NCI-H1436 treated with DMSO at 0.1 percent for 48 hours (cell line): ENCODE data around the gene HPCAL1.
"Not testable (repeated sequence)": the region's sequence is repeated elsewhere in the genome, so short reads cannot be mapped to it uniquely, and the experiment has no call there.

ENCODE experiments used
- DNase-seq: peaks from one replicate; lab custom pipeline; 2025; lab: John Stamatoyannopoulos, UW

HPCAL1 gene

GRCh38 chr2:10442469-10443126, 139.9 kb downstream of the HPCAL1 start:
- DNase-seq = not testable (repeated sequence)

- DNase-seq = no peak
Observed at GRCh38 chr2:10444463-10444862, 141.8 kb downstream of the HPCAL1 start.

- no peak for DNase-seq
Observed at GRCh38 chr2:10446631-10447030, 143.9 kb downstream of the HPCAL1 start.

DNA sequence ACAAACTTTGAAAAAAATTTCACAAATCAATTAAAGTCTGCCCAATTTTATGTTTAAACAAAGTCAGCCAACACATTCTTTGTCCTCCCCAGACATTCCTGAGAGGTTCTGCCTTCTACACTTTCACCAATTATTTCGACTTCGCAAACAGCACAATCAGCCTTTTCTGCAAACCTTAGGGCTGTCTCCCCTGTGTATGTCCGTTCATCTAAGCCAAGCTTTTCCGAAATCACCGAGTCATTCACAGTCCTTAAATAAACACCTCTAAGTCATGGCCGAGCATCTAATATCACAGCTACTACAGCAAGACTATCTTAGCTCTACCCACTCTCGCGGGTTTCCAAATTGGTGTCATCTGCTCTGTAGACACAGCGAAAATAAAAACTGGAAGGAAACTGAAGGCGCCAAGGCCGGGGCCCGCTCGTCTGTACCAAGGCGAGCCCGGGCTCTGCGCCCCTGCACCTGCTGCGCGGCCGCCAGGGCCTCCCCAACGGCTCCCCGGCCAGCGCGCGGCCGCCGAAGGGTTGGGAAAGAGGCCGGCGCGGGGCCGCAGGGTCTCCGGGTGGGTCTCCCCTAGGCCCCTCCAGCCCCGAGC, 144.7 kb downstream of the HPCAL1 start:
- no peak for DNase-seq

- DNase-seq = peak; percentile 69
Observed at GRCh38 chr2:10447895-10448575, 145.3 kb downstream of the HPCAL1 start, which contains the start of gene ODC1. TSS of gene ODC1 (minus strand) at chr2:10448327. CDS start at chr2:10445032, 3,295 bp downstream.

GRCh38 chr2:10448576-10449485, 146.1 kb downstream of the HPCAL1 start:
- DNase-seq = peak; percentile 69

GRCh38 chr2:10449486-10449831, 146.8 kb downstream of the HPCAL1 start:
- DNase-seq = no peak

DNA sequence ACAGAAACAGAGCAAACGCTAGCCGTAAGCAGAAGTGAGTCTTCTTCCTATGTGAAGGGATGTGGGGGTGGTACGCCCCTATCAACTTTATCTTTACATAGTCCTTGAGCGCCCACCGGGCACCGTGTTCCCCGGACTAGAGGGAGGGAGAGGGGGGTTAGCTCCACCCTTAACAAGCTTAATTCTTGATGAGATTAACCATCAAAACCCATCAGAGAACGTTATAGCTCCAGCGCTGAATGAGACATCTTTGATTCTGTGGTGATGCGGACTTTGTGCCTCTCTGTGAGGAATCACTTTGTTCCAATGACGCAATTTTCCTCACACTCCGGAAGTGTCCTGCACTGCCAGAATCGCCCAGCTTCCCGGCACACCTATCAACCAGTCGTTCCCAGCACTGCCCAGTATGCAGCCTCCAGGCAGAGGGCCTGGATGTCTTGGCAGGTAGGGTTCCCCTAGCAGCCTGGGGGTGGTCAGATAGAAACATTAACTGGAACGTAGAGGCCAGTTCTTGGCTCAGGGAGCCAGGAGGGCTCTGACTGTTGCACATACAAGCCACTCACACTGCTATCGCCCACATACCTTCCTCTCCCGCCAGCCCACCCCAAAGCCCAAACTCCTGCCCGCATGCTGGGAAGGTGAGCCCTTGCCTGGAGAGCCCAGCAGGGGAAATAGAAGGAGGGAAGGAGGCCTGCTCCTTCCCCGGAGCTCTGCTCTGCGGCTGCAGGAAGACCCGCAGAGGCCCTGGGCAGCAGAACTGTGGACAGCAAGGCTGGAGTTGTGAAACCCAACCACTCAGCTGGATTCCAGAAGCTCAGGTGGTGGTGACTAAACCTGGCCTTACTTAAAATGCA, 147.4 kb downstream of the HPCAL1 start:
- no peak for DNase-seq

DNA sequence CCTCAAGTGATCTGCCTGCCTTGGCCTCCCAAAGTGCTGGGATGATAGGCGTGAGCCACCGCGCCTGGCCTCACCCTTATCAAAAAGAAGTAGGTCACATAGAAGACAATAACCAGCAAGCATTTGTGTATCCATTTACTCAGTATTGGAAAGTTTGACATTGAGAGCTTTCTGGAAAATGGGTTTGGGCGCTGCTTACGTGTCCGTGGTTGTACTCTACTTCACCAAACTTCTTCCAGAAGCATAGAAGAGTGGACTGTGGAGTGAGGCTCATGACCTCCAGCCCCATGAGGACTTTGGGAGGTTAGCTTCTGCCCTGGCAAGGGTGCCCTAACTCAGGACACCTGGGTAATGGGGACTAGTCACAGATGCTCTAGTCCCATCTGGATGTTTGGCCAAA, 149.1 kb downstream of the HPCAL1 start:
- no peak for DNase-seq

- no peak for DNase-seq
Observed at GRCh38 chr2:10452312-10452711, 149.6 kb downstream of the HPCAL1 start.

DNA sequence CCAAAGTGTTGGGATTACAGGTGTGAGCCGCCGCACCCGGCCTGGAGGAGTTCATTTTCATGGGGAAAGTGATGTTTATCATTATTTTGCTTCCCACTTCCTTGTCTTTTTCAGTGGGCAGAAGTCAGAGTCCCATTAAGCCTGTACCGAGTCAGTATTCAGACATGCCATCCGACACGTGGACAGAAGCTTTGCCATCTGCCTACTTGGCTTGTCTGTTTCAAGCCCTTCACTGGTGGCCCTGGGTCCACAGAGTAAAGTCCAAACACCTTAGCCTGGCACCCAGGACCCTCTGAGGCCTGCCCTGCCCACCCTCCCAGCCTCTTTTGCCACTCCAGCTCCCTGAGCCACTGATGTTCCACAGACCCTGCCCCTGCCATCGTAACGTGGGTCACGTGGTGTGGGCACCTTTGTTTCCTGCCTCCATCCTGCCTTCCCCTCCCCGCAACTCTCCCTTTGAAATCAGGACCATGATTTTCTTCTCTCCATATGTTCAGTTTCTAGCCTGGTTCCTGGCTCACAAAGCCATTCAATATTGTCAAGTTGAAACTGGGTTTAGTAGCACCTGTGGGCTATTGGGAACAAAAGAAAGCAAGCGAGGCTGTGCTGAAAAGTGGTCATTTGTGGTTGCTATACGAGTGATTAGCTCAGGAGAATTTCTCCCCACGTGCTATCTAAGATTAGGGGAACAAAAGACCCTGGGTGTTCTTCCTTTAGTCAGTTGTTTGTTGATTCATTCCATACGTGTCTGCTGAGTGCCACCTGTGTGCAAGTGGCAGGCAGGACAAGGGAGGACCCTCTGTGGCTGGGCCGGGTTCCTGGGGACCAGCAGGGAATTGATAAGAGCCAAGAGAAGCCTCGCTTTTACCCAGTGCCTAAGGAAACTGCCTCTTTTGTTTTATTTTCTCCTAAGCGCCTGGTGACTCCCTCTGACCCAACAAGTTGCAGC, 150.5 kb downstream of the HPCAL1 start:
- peak; percentile 9 for DNase-seq

DNA sequence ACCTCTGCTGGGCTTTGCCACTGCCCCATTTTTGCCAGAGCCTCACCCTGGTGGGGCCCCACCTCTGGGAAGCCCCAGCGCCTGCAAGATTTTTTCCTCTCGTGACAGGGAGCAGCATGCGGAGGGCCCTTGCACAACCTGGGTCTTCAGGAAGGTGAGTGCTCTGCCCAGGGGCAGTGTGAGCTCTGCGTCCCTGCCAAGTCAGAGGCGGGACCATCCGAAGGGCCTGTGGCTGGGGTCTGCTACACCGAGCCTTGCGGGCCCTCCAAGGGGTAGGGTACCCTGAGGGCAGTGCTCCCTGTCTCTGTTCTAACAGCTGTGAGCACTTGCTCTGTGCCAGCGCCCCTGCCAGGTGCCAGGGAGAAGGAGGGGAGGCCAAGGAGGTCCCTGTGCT, 151.2 kb downstream of the HPCAL1 start:
- DNase-seq = no peak

DNA sequence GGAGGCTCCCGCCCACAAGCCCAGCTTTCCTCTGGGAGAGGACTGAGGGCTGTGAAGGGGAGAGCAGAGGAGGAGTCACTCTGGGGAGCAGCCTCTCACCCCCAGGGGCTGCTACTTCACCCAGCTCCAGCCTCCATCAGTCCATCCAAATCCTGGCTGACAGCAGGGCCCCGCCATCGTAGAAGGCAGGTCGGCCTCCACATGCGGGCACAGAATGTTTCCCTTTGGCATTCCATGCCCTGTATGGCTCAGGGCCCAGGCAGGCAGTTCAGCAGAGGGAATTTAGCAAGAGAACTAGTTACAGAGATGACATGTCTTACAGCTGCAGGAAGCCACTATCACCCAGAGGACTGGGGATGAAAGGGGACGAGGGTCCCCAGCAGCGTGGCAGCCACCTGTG, 151.8 kb downstream of the HPCAL1 start:
- DNase-seq = no peak

GRCh38 chr2:10457195-10457594, 154.5 kb downstream of the HPCAL1 start:
- DNase-seq = not testable (repeated sequence)

GRCh38 chr2:10457846-10458598, 155.3 kb downstream of the HPCAL1 start:
- DNase-seq = no peak

DNA sequence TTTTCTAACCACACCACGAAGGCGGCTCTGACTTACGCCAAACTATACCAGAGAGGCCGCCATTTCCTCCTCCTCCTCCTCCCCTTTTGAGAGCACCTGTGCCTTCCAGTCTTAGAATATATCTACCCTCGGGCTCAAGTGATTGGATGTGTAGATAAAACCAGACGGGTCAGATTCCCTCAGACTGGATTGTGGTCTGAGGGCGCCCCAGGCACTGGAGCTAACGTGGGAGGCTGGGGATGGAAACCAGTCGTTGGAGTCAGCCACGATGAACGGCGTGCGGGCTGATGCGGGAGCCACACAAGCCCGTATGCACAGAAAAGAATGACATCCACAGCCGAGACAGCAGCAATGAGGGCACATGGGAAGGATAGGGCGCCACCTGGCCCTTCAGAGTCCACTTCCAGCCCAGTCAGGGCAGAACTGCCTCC, 157.7 kb downstream of the HPCAL1 start:
- DNase-seq = no peak

GRCh38 chr2:10462178-10463083, 159.7 kb downstream of the HPCAL1 start:
- no peak for DNase-seq

DNA sequence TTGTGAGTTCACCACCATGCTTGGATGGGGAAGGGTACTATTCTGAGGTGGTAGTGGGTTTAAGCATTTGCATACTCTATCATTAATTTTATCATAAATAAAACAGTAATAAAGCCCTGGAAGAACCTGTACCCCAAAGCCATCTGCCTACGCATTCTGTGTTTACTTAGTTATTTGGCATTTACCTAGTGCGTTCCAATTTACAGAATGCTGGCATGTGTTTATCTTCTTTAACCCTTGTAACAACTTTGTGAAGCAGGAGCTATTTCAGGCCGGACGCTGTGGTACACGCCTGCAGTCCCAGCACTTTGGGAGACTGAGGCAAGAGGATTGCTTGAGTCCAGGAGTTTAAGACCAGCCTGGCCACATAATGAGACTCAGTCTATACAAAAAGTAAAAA, 163.2 kb downstream of the HPCAL1 start:
- DNase-seq = no peak
